ENCODE measurements around the gene STKLD1.

The STKLD1 gene

GRCh38 chr9:133345596-133345995, 30.6 kb upstream of the STKLD1 start:
- no peak for DNase-seq (ENCODE audit: low spot score)

GRCh38 chr9:133346021-133346785, 30.0 kb upstream of the STKLD1 start:
- DNase-seq (ENCODE audit: low spot score): no peak

- DNase-seq (ENCODE audit: low spot score): peak; percentile 72
Observed at GRCh38 chr9:133347515-133347984, 28.6 kb upstream of the STKLD1 start.

GRCh38 chr9:133347985-133348717, 28.0 kb upstream of the STKLD1 start, which contains the start of the genes MED22 and RPL7A:
Gene MED22 (minus strand): TSS chr9:133348131. CDS start chr9:133346662, 1,469 bp downstream.
Gene RPL7A (plus strand): TSS chr9:133348218. CDS start chr9:133348244, 26 bp downstream.
- DNase-seq (ENCODE audit: low spot score): peak; percentile 92

DNA sequence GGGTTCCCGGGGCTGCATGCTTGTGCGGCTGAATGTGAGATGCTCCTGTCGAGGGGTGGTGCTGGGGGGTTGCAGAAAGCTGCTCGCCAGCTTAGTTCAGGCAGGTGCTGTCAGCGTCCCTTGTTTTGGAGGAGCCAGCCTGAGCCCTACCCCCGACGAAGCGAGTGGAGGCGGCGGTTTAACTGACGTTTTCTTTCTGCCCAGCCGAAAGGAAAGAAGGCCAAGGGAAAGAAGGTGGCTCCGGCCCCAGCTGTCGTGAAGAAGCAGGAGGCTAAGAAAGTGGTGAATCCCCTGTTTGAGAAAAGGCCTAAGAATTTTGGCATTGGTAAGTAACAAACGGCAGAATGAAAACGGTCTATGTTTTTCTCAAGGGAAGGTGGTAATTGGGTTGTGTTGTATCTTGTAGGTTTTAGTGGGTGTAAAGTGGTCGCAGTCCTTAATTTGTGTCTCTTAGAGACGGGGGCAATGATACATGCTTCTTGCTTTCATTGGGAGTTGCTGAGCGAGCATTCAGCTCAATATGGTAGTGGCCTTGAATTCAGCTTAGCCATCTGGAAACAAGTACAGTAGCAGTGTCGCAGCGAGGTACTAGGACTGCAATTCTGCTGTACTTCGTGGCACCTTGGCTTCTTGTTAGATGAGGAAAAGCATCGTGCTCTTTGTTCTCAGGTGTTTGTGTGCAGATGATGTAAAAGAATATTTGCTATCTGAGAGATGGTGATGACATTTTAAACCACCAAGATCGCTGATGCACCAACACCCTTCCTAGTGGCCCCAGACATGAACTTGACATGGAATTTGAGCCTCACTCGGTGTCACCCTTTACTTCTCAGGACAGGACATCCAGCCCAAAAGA, 27.2 kb upstream of the STKLD1 start:
- DNase-seq (ENCODE audit: low spot score): no peak

- DNase-seq (ENCODE audit: low spot score): no peak
Observed at GRCh38 chr9:133349965-133350616, 26.1 kb upstream of the STKLD1 start.

DNA sequence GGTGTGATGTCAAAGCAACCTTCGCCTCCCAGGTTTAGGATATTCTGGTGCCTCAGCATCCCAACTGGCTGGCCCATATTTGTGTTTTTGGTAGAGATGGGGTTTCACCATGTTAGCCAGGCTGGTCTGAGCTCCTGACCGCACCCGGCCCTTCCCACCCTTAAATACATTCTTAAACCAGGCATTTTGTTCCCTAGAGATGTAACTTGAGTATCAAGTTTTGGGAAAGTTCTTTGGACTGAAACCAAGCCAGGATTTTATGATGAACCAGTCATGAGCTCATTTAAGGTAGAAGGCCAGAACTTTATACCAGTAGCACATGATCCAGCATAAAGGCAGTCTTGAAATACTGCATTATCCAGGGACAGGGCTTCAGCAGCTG, 24.6 kb upstream of the STKLD1 start:
- DNase-seq (ENCODE audit: low spot score): no peak

DNA sequence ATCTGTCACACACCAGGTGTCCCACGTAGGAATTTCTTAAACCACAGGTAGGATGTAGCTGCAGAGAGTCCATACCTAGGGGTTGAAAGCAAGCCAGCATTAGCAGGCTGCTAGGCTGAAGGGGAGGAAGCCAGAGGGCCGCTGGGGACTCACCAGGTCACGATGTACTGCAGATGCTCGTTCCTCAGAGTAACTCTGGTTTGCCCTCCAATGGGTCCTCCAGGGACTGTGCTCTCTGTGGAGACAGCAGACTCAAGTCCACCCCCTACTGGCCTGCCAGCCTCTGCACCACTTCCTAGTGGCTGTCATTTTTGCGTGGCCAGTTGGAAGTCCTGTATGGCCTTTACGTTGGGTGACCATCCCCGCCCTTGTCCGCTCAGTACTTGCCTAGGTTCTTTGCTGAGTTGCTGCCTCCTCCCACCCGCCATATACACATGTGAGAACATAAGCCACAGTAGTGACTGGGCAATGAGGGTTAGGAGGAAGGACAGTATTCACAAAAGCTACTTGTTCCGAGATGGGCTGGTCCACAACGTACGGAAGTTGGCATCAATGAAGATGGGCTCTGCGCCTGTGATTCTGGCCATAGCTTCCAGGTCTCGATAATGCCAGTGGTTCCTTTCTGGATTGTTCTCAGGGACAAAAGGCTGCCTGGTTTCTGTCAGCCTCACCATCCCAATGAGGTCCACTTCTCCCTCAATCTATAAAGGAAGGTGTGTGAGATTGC, 24.1 kb upstream of the STKLD1 start:
- DNase-seq (ENCODE audit: low spot score): peak; percentile 68

DNA sequence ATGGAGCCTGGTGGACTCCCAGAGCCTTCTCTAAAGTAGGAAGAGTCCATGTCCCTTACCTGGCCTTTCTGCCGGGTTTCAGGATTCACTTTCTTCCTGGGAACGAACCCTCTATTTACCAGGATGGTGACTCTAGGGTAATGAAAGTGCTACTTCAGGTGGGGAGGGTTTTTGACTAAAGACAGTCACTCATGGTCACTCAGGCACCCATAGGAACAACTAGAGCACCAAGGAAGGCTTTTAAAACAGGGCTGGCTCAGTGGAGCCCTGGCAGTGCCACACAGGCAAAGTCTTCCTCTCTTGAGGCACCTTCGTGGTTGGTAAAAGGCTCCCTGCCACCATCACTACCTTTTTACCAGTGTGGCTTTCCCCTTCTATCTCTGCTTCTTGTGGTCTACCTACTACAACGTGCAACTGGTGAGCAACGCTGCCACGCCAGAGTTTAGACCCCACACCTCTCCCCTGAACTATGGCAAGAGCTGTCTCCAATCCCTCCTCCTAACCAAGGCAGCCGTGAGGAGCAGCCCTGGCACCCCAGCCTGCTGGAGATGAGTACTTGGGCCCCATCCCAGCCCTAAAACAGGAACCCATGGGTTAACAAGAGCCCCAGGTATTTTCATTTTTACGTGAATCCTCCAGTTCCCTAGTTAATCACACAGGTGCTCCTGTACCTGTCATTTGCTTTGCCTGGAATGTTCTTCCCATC, 23.4 kb upstream of the STKLD1 start:
- DNase-seq (ENCODE audit: low spot score): no peak

GRCh38 chr9:133353548-133353947, 22.6 kb upstream of the STKLD1 start:
- no peak for DNase-seq (ENCODE audit: low spot score)

DNA sequence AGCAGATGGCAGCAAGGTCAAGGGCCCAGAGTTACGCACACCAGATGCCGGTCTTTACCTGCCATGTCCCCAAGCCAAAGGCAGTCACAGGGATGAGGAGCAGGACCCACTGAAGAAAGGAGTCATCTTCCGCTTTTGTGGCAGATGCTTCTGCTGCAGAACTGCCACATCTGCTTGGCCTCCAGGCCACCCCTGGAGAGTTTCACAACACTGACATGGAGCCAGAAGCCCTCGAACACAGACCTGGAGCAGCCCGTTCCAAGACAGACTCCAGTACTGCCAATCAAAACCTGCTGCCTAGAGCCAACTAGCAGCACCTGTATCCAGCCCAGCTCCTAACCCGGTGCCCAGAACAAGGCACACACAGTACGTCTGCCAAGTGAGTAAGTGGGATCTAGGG, 21.4 kb upstream of the STKLD1 start:
- no peak for DNase-seq (ENCODE audit: low spot score)

DNA sequence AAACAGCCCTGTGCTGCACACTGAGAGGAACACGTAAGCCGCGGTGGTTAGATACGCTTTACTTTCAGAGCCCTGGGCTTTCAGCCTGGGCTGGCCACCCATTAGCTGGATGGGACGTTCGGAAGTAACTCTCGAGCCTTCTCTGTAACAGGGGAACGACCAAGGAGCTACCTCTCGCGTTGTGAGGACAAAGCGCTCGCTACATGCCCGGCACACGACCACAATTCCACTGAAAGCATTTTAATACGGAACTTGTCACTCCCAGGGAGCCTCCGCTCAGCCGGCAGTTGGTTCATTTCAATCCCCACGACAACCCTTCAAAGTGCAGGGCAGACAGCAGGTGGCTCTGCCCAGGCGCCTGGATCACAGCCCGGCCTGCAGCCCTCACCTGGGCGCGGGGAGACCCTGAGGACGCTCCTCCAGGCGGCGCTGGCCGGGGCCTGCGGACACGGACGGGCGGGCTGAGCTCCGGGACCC, 20.2 kb upstream of the STKLD1 start:
- DNase-seq (ENCODE audit: low spot score): no peak

DNA sequence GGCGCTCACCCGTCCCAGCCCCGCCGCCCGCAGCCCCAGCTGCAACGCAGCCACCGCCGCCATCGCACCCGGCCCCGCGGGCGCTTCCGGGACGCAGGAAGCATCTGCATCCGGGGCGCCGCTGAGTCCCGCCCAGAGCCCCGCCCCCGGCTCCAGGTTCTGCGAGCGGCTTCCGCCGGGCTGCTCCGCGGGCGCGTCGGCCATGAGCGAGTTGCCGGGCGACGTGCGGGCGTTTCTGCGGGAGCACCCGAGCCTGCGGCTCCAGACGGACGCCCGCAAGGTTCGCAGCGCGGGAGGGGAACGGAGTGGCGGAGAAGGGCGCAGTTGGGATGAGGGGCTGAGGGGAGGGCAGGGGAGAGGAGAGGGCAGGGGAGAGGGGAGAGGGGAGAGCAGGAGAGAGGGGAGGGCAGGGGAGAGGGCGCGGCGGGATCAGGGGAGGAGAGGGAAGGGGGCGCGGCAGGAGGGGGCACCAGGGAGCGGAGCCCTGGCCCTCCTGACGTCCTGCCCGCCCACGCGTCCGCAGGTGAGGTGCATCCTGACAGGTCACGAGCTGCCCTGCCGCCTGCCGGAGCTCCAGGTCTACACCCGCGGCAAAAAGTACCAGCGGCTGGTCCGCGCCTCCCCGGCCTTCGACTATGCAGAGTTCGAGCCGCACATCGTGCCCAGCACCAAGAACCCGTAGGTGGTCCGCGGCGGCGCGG, 19.6 kb upstream of the STKLD1 start, which contains the start of the genes SURF1 and SURF2:
SURF1 (minus strand) TSS at position 97 of the 701 bp plus-strand sequence; CDS start at position 63, 34 bp downstream.
SURF2 (plus strand) TSS at position 160 of the 701 bp plus-strand sequence; CDS start at position 203, 43 bp downstream.
- DNase-seq (ENCODE audit: low spot score): peak; percentile 87

GRCh38 chr9:133357656-133358055, 18.5 kb upstream of the STKLD1 start:
- DNase-seq (ENCODE audit: low spot score): no peak

DNA sequence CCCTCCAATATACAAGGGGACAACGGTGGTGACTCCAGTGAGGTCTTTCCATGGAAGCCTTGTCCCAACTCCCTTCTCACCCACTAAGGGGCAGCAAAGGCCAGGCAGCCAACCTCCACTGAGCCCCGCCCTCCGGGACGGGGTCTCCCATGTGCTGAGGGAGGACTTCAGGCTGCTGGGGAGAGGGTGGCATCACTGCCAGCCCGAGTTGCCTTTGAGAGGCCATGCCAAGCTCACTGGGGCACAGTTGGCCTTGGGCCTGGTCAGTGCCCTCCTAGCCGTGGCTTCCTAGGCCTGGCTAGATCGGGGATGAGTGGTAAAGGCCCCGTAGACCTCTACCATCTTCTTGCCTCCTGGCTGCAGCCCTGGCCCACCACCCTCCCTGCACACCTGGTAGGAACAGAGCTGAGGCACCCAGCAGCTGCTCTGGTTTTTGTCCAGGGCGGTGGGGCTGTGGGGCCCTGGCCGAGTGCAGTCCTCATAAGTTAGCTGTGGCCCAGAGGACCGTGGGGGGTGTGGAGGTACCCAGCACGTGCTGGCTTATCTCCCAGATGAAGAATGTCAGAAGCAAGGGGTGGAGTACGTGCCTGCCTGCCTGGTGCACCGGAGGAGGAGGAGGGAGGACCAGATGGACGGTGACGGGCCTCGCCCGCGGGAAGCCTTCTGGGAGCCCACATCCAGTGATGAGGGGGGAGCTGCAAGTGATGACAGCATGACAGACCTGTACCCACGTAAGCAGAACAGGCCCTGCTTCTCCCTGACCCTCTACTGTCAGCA, 16.6 kb upstream of the STKLD1 start:
- no peak for DNase-seq (ENCODE audit: low spot score)

DNA sequence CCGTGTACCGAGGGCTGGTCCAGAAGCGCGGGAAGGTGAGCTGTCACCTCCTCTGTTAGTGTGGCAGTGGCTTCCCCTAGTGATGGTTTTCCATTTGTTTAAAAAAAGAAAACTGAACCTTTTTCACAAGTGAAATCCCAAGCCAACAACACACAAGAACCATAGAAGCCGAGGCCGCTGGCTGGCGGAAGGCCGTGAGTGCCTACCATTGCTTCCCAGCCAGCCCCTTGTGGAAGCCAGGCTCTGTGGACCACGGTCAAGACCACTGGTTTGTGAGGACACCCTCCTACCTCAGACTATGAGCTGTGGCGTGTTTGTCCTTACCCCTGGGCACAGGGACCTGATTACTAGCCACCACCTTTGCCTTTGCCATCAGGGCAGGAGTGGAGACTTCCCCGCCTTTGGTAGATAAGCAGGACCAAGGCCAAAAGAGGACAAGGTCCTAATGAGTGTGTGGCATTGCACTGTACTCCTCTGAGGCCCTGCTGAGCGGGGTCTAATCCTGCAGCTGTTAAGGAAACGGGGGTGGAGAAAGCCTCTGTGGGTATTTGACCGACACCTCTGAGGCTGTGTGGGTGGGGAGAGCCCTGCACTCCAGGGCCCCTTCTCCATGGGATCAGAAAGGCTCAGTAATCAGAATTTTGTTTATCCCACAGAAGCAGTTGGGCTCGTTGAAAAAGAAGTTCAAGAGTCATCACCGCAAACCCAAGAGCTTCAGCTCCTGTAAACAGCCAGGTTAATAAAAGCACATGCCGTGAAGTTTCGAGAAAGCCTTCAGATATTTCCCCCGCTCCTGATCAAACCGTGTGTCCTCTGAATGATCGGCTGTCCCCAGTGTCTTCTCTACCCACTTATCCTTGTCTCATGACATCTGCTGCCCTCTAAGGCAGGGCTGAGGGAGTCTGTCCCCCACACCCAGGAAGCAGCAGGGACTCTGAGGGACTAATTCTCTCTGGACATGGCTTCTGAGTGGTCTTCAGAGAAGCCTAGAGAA, 15.5 kb upstream of the STKLD1 start:
- DNase-seq (ENCODE audit: low spot score): no peak

- DNase-seq (ENCODE audit: low spot score): no peak
Observed at GRCh38 chr9:133361507-133362092, 14.6 kb upstream of the STKLD1 start.

Data from HuH-7.5 (cell line).